Astrocyte (in vitro differentiated cells and primary cell): ENCODE results near the gene CTH. TPM values are rescaled to one million over a fixed set of nuclear protein-coding genes. Genes with fewer than 3 reads are reported as not detected.

Experiments used
- DNase-seq: peaks from one replicate; pipeline ENCODE4 v3.0.0-alpha.2; 2010; ENCODE audit warnings: low read depth
- FAIRE-seq: peaks from 2 replicates; lab custom pipeline; 2011; peaks lifted over from hg19 to GRCh38; lab: Jason Lieb, UNC
- H2AFZ ChIP-seq: 2 replicates; pipeline ENCODE4 v1.6.0; 2012; ENCODE audit warnings: low read depth, low read length, inconsistent platforms
- H3K27ac ChIP-seq: 2 replicates; pipeline ENCODE4 v1.5.1; 2011; ENCODE audit warnings: low read depth, low read length, inconsistent platforms
- H3K27me3 ChIP-seq: 2 replicates; pipeline ENCODE4 v1.6.0; 2011; ENCODE audit warnings: low read length, inconsistent platforms; ENCODE audit not compliant: insufficient read depth
- H3K36me3 ChIP-seq: 2 replicates; pipeline ENCODE4 v1.5.1; 2011; ENCODE audit warnings: low read length, inconsistent platforms; ENCODE audit not compliant: insufficient read depth
- H3K4me1 ChIP-seq: 2 replicates; pipeline ENCODE4 v1.5.1; 2011; ENCODE audit warnings: low read length, inconsistent platforms; ENCODE audit not compliant: insufficient read depth
- H3K4me2 ChIP-seq: 2 replicates; pipeline ENCODE4 v1.6.0; 2012; ENCODE audit warnings: low read length, inconsistent platforms
- H3K4me3 ChIP-seq: 2 replicates; pipeline ENCODE4 v1.5.1; 2011; ENCODE audit warnings: low read depth, mild to moderate bottlenecking, low read length, inconsistent platforms; ENCODE audit not compliant: insufficient read depth
- H3K79me2 ChIP-seq: 2 replicates; pipeline ENCODE4 v1.6.0; 2012; ENCODE audit warnings: mild to moderate bottlenecking, low read length, inconsistent platforms; ENCODE audit not compliant: insufficient read depth
- H3K9ac ChIP-seq: 2 replicates; pipeline ENCODE4 v1.6.0; 2012; ENCODE audit warnings: mild to moderate bottlenecking, low read length, inconsistent platforms
- H3K9me3 ChIP-seq: 2 replicates; pipeline ENCODE4 v1.5.1; 2012; ENCODE audit warnings: low read depth, mild to moderate bottlenecking, low read length, inconsistent platforms; ENCODE audit not compliant: insufficient read depth
- H4K20me1 ChIP-seq: 2 replicates; pipeline ENCODE4 v1.6.0; 2012; ENCODE audit warnings: low read length, inconsistent platforms; ENCODE audit not compliant: insufficient read depth
- H3K27ac Mint-ChIP-seq: one replicate; pipeline ENCODE4 v1.8.0; 2021; ENCODE audit warnings: mild to moderate bottlenecking, mixed read lengths; ENCODE audit not compliant: unreplicated experiment
- H3K27me3 Mint-ChIP-seq: one replicate; pipeline ENCODE4 v1.8.0; 2021; ENCODE audit warnings: low read depth, mixed read lengths; ENCODE audit not compliant: unreplicated experiment
- H3K36me3 Mint-ChIP-seq: one replicate; pipeline ENCODE4 v1.8.0; 2021; ENCODE audit warnings: low read depth, mixed read lengths; ENCODE audit not compliant: unreplicated experiment
- H3K4me1 Mint-ChIP-seq: one replicate; pipeline ENCODE4 v1.8.0; 2021; ENCODE audit warnings: low read depth, mixed read lengths; ENCODE audit not compliant: unreplicated experiment
- H3K4me3 Mint-ChIP-seq: one replicate; pipeline ENCODE4 v1.8.0; 2021; ENCODE audit warnings: mild to moderate bottlenecking, moderate library complexity, mixed read lengths; ENCODE audit not compliant: unreplicated experiment
- H3K9me3 Mint-ChIP-seq: one replicate; pipeline ENCODE4 v1.8.0; 2021; ENCODE audit warnings: mild to moderate bottlenecking, mixed read lengths; ENCODE audit not compliant: unreplicated experiment
- CTCF ChIP-seq: IDR thresholded peaks from 2 replicates; pipeline ENCODE4 v1.5.1; 2011; ENCODE audit warnings: low read depth, mild to moderate bottlenecking, inconsistent platforms, low read length, moderate library complexity; ENCODE audit not compliant: insufficient read depth
- EZH2 ChIP-seq: IDR thresholded peaks from 2 replicates; pipeline ENCODE4 v1.6.1; 2012; ENCODE audit warnings: mild to moderate bottlenecking, low read length, inconsistent platforms; ENCODE audit not compliant: insufficient read depth
- total RNA-seq: library from RNA; stranded (reverse); gene quantifications from 2 replicates; pipeline ENCODE4 v1.2.1, GENCODE V29; 2021

CTH gene
- total RNA-seq, 1 donor from 2014 or later: 23.7 TPM

- Histone ChIP-seq H3K9ac (no peak overlapping the region), H3K4me2 (no peak overlapping the region), H2AFZ (no peak overlapping the region), H3K9me3 (no peaks in the 10 kb centered on the region), H3K4me3 (no peak overlapping the region), H3K27me3 (no peaks in the 10 kb centered on the region), H3K4me1 (no peaks in the 10 kb centered on the region), H3K36me3 (no peaks in the 10 kb centered on the region), H4K20me1 (no peaks in the 10 kb centered on the region), H3K79me2 (no peaks in the 10 kb centered on the region), H3K27ac (no peak overlapping the region)
- Mint-ChIP-seq H3K9me3 (no peaks in the 10 kb centered on the region), H3K4me1 (no peaks in the 10 kb centered on the region), H3K4me3 (no peak overlapping the region), H3K27me3 (peaks cover 11% of the 10 kb centered on the region), H3K27ac (no peak overlapping the region), H3K36me3 (no peaks in the 10 kb centered on the region)
- TF ChIP-seq EZH2 (no peak), CTCF (no peak)
- FAIRE-seq (no peak), DNase-seq (no peak)
These were observed 18.4 kb upstream of the CTH start for GRCh38 chr1:70392626-70393025.

GRCh38 chr1:70396607-70397006 lies 14.5 kb upstream of the CTH start:
- Mint-ChIP-seq H3K27me3 (peaks cover 7% of the 10 kb centered on the region), H3K4me3 (no peak overlapping the region), H3K9me3 (no peaks in the 10 kb centered on the region), H3K36me3 (no peaks in the 10 kb centered on the region), H3K4me1 (no peaks in the 10 kb centered on the region), H3K27ac (no peak overlapping the region)
- H3K4me3 ChIP-seq: no peak overlapping the region
- no peaks in the 10 kb centered on the region for H3K79me2 ChIP-seq
- no peak overlapping the region for H2AFZ ChIP-seq
- DNase-seq (no peak), FAIRE-seq (no peak)
- H3K36me3 ChIP-seq: no peaks in the 10 kb centered on the region
- no peaks in the 10 kb centered on the region for H3K27me3 ChIP-seq
- no peak overlapping the region for H3K27ac ChIP-seq
- H3K4me1 ChIP-seq: no peaks in the 10 kb centered on the region
- H4K20me1 ChIP-seq: no peaks in the 10 kb centered on the region
- H3K9ac ChIP-seq: no peak overlapping the region
- TF ChIP-seq EZH2 (no peak), CTCF (no peak)
- no peaks in the 10 kb centered on the region for H3K9me3 ChIP-seq
- H3K4me2 ChIP-seq: no peak overlapping the region

- H3K27me3 Mint-ChIP-seq: peaks cover 7% of the 10 kb centered on the region
- H3K36me3 Mint-ChIP-seq: no peaks in the 10 kb centered on the region
- no peak overlapping the region for H3K9ac ChIP-seq
- DNase-seq (no peak), FAIRE-seq (no peak)
- no peak for TF ChIP-seq CTCF
- TF ChIP-seq EZH2: no peak
- no peak overlapping the region for H3K4me3 Mint-ChIP-seq
- no peak overlapping the region for H3K27ac ChIP-seq
- no peaks in the 10 kb centered on the region for H3K36me3 ChIP-seq
- no peak overlapping the region for H2AFZ ChIP-seq
- H3K4me1 Mint-ChIP-seq: no peaks in the 10 kb centered on the region
- H3K9me3 ChIP-seq: no peaks in the 10 kb centered on the region
- H3K79me2 ChIP-seq: no peaks in the 10 kb centered on the region
- H3K4me2 ChIP-seq: no peak overlapping the region
- no peaks in the 10 kb centered on the region for H3K27me3 ChIP-seq
- H3K4me1 ChIP-seq: no peaks in the 10 kb centered on the region
- no peaks in the 10 kb centered on the region for H4K20me1 ChIP-seq
- H3K4me3 ChIP-seq: no peak overlapping the region
- H3K9me3 Mint-ChIP-seq: no peaks in the 10 kb centered on the region
- H3K27ac Mint-ChIP-seq: no peak overlapping the region
These were observed 14.1 kb upstream of the CTH start for GRCh38 chr1:70397013-70397412.
